Upper lobe of left lung (tissue), 6 donors: ENCODE measurements around the gene KCNMA1. TPM values are rescaled to one million over a fixed set of nuclear protein-coding genes. Genes with fewer than 3 reads are reported as not detected.

Experiments used
- ATAC-seq, 2 donors: fragments of 200-7000 bp; cut with Tn5 transposase; one replicate each; pipeline ENCODE4 v1.9.1; 2022; ENCODE audit warnings: mild to moderate bottlenecking in 2 of 2, moderate library complexity in 2 of 2; ENCODE audit not compliant: low FRiP score in 2 of 2
- DNase-seq, 2 donors: peaks; one replicate each; pipeline ENCODE4 v3.0.0-alpha.2; 2019 to 2020
- H3K27ac ChIP-seq, 4 donors: fragments of 200-600 bp; sonication (generic); one replicate each; pipeline ENCODE4 v1.5.1; 2016 to 2019
- H3K27me3 ChIP-seq, 4 donors: fragments of 200-600 bp; sonication (generic); one replicate each; pipeline ENCODE4 v1.5.1; 2017 to 2019
- H3K36me3 ChIP-seq, 4 donors: fragments of 200-600 bp; sonication (generic); one replicate each; pipeline ENCODE4 v1.5.1; 2016 to 2019
- H3K4me1 ChIP-seq, 4 donors: fragments of 200-600 bp; sonication (generic); one replicate each; pipeline ENCODE4 v1.5.1; 2018 to 2019
- H3K4me3 ChIP-seq, 4 donors: fragments of 200-600 bp; sonication (generic); one replicate each; pipeline ENCODE4 v1.5.1; 2017 to 2019; ENCODE audit warnings: mild to moderate bottlenecking in 2 of 4, moderate library complexity in 1 of 4
- H3K9me3 ChIP-seq, 4 donors: fragments of 200-600 bp; sonication (generic); one replicate each; pipeline ENCODE4 v1.5.1; 2018 to 2019
- CTCF ChIP-seq, 6 experiments: fragments of 450-650 bp in 4 of 6; fragments of 200-600 bp in 2 of 6; sonication (generic) in 2 of 6; IDR thresholded peaks; one replicate each; pipeline ENCODE4 v1.5.1; 2016 to 2019; ENCODE audit warnings: antibody characterized with exemption in 6 of 6
- EP300 ChIP-seq, 4 donors: sonication (generic); formaldehyde crosslinking; IDR thresholded peaks; one replicate each; pipeline ENCODE4 v1.5.1; 2017; ENCODE audit warnings: antibody characterized with exemption in 4 of 4, control low read depth in 2 of 4
- POLR2A ChIP-seq, 4 donors: fragments of 450-650 bp; IDR thresholded peaks; one replicate each; pipeline ENCODE4 v1.5.1; 2016 to 2017; ENCODE audit warnings: antibody characterized with exemption in 4 of 4, mild to moderate bottlenecking in 2 of 4
- POLR2AphosphoS5 ChIP-seq, 2 donors: sonication (generic); formaldehyde crosslinking; IDR thresholded peaks; one replicate each; pipeline ENCODE4 v1.5.1; 2017; ENCODE audit warnings: antibody characterized with exemption in 2 of 2
- WGBS, 2 donors: methylation state at CpG; one replicate each; pipeline ENCODE4 v1.1.5; 2017 to 2018; 5-methylcytosine and 5-hydroxymethylcytosine counted together
- total RNA-seq, 6 donors: library from RNA; depleted of rRNA in 4 of 6; stranded (reverse); fragments of >200 nt in 4 of 6; gene quantifications; one replicate each; pipeline versions ENCODE4 v1.1.0 to v1.2.1, GENCODE V29; 2016 to 2021
- donor health status: DM: no; HTN: no; CAD: no; lungs with moderate emphysema.
- donor health status: DM: no; HTN: yes; CAD: no; lungs with severe emphysema.

The KCNMA1 gene
- total RNA-seq, 6 donors from 2014 or later = 5.8 to 107 (median 22.0) TPM

- Histone ChIP-seq H3K27ac (no peak overlapping the region), H3K9me3 (no peaks in the 10 kb centered on the region), H3K4me1 (no peaks in the 10 kb centered on the region), H3K4me3 (no peak overlapping the region), H3K27me3 (no peaks in the 10 kb centered on the region), H3K36me3 (no peaks in the 10 kb centered on the region)
- 56 to 58% methylated on average over 6 of the region's 6 CpGs for WGBS, 2 donors
- TF ChIP-seq EP300 (IDR thresholded peaks at IDR 0.05) (no peak), POLR2A (IDR thresholded peaks at IDR 0.05) (no peak), CTCF (IDR thresholded peaks at IDR 0.05) (no peak), POLR2AphosphoS5 (IDR thresholded peaks at IDR 0.05) (no peak)
- no peak for ATAC-seq
- no peak for DNase-seq
These were observed 350.8 kb downstream of the KCNMA1 start for GRCh38 chr10:77286531-77287508.

GRCh38 chr10:77285529-77286182, 352.0 kb downstream of the KCNMA1 start:
- Histone ChIP-seq H3K36me3 (no peaks in the 10 kb centered on the region), H3K27ac (no peak overlapping the region), H3K9me3 (no peaks in the 10 kb centered on the region), H3K4me3 (no peak overlapping the region), H3K27me3 (no peaks in the 10 kb centered on the region), H3K4me1 (no peaks in the 10 kb centered on the region)
- no peak for TF ChIP-seq EP300 (IDR thresholded peaks at IDR 0.05)
- TF ChIP-seq POLR2A (IDR thresholded peaks at IDR 0.05) = no peak
- no peak for TF ChIP-seq CTCF (IDR thresholded peaks at IDR 0.05)
- no peak for TF ChIP-seq POLR2AphosphoS5 (IDR thresholded peaks at IDR 0.05)
- DNase-seq = no peak
- 33 to 67% methylated on average over 1 of the region's 1 CpG for WGBS, 2 donors
- no peak for ATAC-seq

- no peak overlapping the region for H3K4me3 ChIP-seq
- no peaks in the 10 kb centered on the region for H3K9me3 ChIP-seq
- H3K4me1 ChIP-seq = no peaks in the 10 kb centered on the region
- no peaks in the 10 kb centered on the region for H3K27me3 ChIP-seq
- DNase-seq = no peak
- TF ChIP-seq CTCF (IDR thresholded peaks at IDR 0.05) (no peak), POLR2AphosphoS5 (IDR thresholded peaks at IDR 0.05) (no peak), EP300 (IDR thresholded peaks at IDR 0.05) (no peak), POLR2A (IDR thresholded peaks at IDR 0.05) (no peak)
- ATAC-seq = no peak
- no peak overlapping the region for H3K27ac ChIP-seq
- no peaks in the 10 kb centered on the region for H3K36me3 ChIP-seq
- 49 to 68% methylated on average over 6 of the region's 6 CpGs for WGBS, 2 donors
These were observed 352.8 kb downstream of the KCNMA1 start for GRCh38 chr10:77284797-77285196.

- 16 to 55% methylated on average over 2 to 3 of the region's 3 CpGs for WGBS, 2 donors
- TF ChIP-seq POLR2AphosphoS5 (IDR thresholded peaks at IDR 0.05) (no peak), CTCF (IDR thresholded peaks at IDR 0.05) (no peak), EP300 (IDR thresholded peaks at IDR 0.05) (no peak), POLR2A (IDR thresholded peaks at IDR 0.05) (no peak)
- H3K27ac ChIP-seq = no peak overlapping the region
These were observed 354.3 kb downstream of the KCNMA1 start for GRCh38 chr10:77283326-77283725.

More at GRCh38 chr10:77283326-77283725, 354.3 kb downstream of the KCNMA1 start:
- ATAC-seq (no peak), DNase-seq (no peak)
- H3K9me3 ChIP-seq = no peaks in the 10 kb centered on the region
- H3K4me1 ChIP-seq = no peaks in the 10 kb centered on the region
- H3K4me3 ChIP-seq = no peak overlapping the region
- H3K36me3 ChIP-seq = no peaks in the 10 kb centered on the region
- no peaks in the 10 kb centered on the region for H3K27me3 ChIP-seq
